Retinal pigment epithelial cell (primary cell): ENCODE results near the gene CDC42BPB.

Experiments
- DNase-seq: peaks from one replicate; pipeline ENCODE4 v3.0.0-alpha.2; 2010; ENCODE audit warnings: low read depth
- H3K4me3 ChIP-seq: 2 replicates; pipeline ENCODE4 v1.5.1; 2011; ENCODE audit warnings: mild to moderate bottlenecking, low read length, control low read depth, moderate library complexity
- CTCF ChIP-seq: conservative IDR thresholded peaks from 2 replicates; pipeline ENCODE4 v1.5.1; 2011; ENCODE audit warnings: low read depth, low read length, control low read depth, inconsistent platforms

The CDC42BPB gene

GRCh38 chr14:103057372-103058163, at the start of gene CDC42BPB:
Gene CDC42BPB, minus strand, starts transcription at chr14:103057549. Its CDS starts 376 bp downstream, at chr14:103057173.
- H3K4me3 ChIP-seq: peak within 1 kb of the TSS; percentile 65
- TF ChIP-seq CTCF: no peak
- DNase-seq: peak; percentile 68

GRCh38 chr14:103105580-103106150, 48.3 kb upstream of the CDC42BPB start:
- no peak for DNase-seq
- TF ChIP-seq CTCF: peak; percentile 15
- H3K4me3 ChIP-seq: no peak overlapping the region

GRCh38 chr14:103104654-103105452, 47.5 kb upstream of the CDC42BPB start:
- H3K4me3 ChIP-seq: no peak overlapping the region
- no peak for DNase-seq
- peak; percentile 92 for TF ChIP-seq CTCF

GRCh38 chr14:103104389-103104653, 47.0 kb upstream of the CDC42BPB start:
- no peak for DNase-seq
- H3K4me3 ChIP-seq: no peak overlapping the region
- no peak for TF ChIP-seq CTCF

GRCh38 chr14:103103461-103104388, 46.4 kb upstream of the CDC42BPB start:
- peak; percentile 15 for TF ChIP-seq CTCF
- no peak for DNase-seq
- no peak overlapping the region for H3K4me3 ChIP-seq

GRCh38 chr14:103102689-103103260, 45.4 kb upstream of the CDC42BPB start:
- TF ChIP-seq CTCF: no peak
- no peak for DNase-seq
- no peak overlapping the region for H3K4me3 ChIP-seq
